Muscle of leg (tissue), 11 donors: Measurements from ENCODE around the gene KIR3DL2. TPM values are rescaled to one million over a fixed set of nuclear protein-coding genes. Genes with fewer than 3 reads are reported as not detected.
"Not testable (repeated sequence)": the region's sequence is repeated elsewhere in the genome, so short reads cannot be mapped to it uniquely, and the experiment has no call there.

ENCODE experiments used
- DNase-seq: peaks from one replicate; pipeline ENCODE4 v3.0.0; 2013
- H3K27ac ChIP-seq: one replicate; pipeline ENCODE4 v1.5.1; 2013; ENCODE audit warnings: mild to moderate bottlenecking, low read length, control low read depth
- H3K27me3 ChIP-seq: one replicate; pipeline ENCODE4 v1.6.1; 2013; ENCODE audit warnings: low read length; ENCODE audit not compliant: control insufficient read depth, insufficient read depth
- H3K36me3 ChIP-seq: one replicate; pipeline ENCODE4 v1.6.1; 2013; ENCODE audit warnings: low read length; ENCODE audit not compliant: control insufficient read depth, insufficient read depth
- H3K4me1 ChIP-seq: one replicate; pipeline ENCODE4 v1.6.1; 2013; ENCODE audit warnings: low read length; ENCODE audit not compliant: control insufficient read depth, insufficient read depth
- H3K4me3 ChIP-seq: one replicate; pipeline ENCODE4 v1.5.1; 2013; ENCODE audit warnings: low read length, control low read depth
- H3K9me3 ChIP-seq: replicated peaks from 2 replicates; pipeline ENCODE4 v1.6.1; 2013; ENCODE audit warnings: low read depth, low read length; ENCODE audit not compliant: control insufficient read depth
- WGBS: methylation state at CpG from one replicate; pipeline ENCODE4 v1.1.5; 2013; ENCODE audit warnings: missing lambda C conversion rate; ENCODE audit not compliant: insufficient coverage; 5-methylcytosine and 5-hydroxymethylcytosine counted together
- polyA plus RNA-seq, 8 donors: library from polyadenylated mRNA; unstranded; fragments of 120-200 nt; gene quantifications; one replicate each; pipeline versions ENCODE4 v1.2.1 to v1.2.3, GENCODE V29; 2013; ENCODE audit warnings: inconsistent platforms in 1 of 8, low replicate concordance in 1 of 8; ENCODE audit not compliant: insufficient read length in 8 of 8, insufficient read depth in 1 of 8
- total RNA-seq: library from RNA; stranded (reverse); fragments of 120-200 nt; gene quantifications from one replicate; pipeline ENCODE4 v1.2.4, GENCODE V29; 2013

Gene KIR3DL2
- total and polyA plus RNA-seq, 9 donors = not detected

GRCh38 chr19:54859421-54859820 is 9.2 kb downstream of the KIR3DL2 start:
- not testable (repeated sequence) for H3K36me3 ChIP-seq, H3K4me3 ChIP-seq, H3K27ac ChIP-seq, H3K4me1 ChIP-seq, H3K9me3 ChIP-seq, DNase-seq, H3K27me3 ChIP-seq
- WGBS = 83% methylated on average over 7 of the region's 7 CpGs

- DNase-seq, H3K4me3 ChIP-seq, H3K36me3 ChIP-seq, H3K27ac ChIP-seq, H3K27me3 ChIP-seq, H3K9me3 ChIP-seq, H3K4me1 ChIP-seq: not testable (repeated sequence)
- WGBS = no CpG with 5 or more reads among the region's 3 CpGs
Measured at GRCh38 chr19:54863459-54863858, 13.2 kb downstream of the KIR3DL2 start.

GRCh38 chr19:54871696-54872095 is 21.5 kb downstream of the KIR3DL2 start:
- Histone ChIP-seq H3K36me3 (no peaks in the 10 kb centered on the region), H3K27ac (no peak overlapping the region), H3K9me3 (peaks cover 7% of the 10 kb centered on the region), H3K4me3 (no peak overlapping the region), H3K27me3 (no peaks in the 10 kb centered on the region), H3K4me1 (no peaks in the 10 kb centered on the region)
- DNase-seq = no peak
- 82% methylated on average over 2 of the region's 3 CpGs for WGBS

GRCh38 chr19:54873990-54874389 is 23.7 kb downstream of the KIR3DL2 start, which contains the start of gene FCAR:
Gene FCAR, plus strand, starts transcription at chr19:54874235. Its CDS starts 55 bp downstream, at chr19:54874290.
- Histone ChIP-seq H3K27ac (no peak within 1 kb of the TSS), H3K4me3 (no peak within 1 kb of the TSS), H3K36me3 (no peaks in the 10 kb centered on the region), H3K9me3 (peaks cover 5% of the 10 kb centered on the region), H3K4me1 (no peaks in the 10 kb centered on the region), H3K27me3 (no peaks in the 10 kb centered on the region)
- 80% methylated on average over 6 of the region's 8 CpGs for WGBS
- DNase-seq = peak; percentile 23

DNA sequence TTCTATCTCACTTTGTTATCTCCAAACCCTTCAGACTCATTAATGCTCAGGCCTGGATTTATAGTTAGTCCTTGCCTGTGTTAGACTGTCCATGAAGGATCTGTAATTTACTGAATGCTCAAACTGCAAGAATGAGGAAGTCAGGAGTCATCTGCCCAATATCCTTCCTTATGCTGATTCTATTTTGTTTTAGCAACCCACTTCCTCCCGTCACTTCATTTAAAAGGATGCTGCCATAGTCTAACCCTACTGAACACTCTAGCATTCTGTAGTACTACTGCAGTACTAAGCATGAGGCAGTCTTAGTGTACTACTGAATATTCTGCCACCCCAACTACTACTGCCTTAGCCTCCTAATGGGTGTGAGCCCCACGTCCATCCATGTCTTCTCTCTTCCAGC is 25.3 kb downstream of the KIR3DL2 start:
- peaks cover 3% of the 10 kb centered on the region for H3K9me3 ChIP-seq
- H3K27me3 ChIP-seq = no peaks in the 10 kb centered on the region
- DNase-seq = peak; percentile 50
- H3K27ac ChIP-seq = no peak overlapping the region
- H3K4me3 ChIP-seq = no peak overlapping the region
- H3K36me3 ChIP-seq = no peaks in the 10 kb centered on the region
- 56% methylated on average over 1 of the region's 2 CpGs for WGBS
- H3K4me1 ChIP-seq = no peaks in the 10 kb centered on the region

GRCh38 chr19:54877471-54877870 is 27.2 kb downstream of the KIR3DL2 start:
- Histone ChIP-seq H3K4me3 (no peak overlapping the region), H3K27ac (no peak overlapping the region), H3K9me3 (peaks cover 2% of the 10 kb centered on the region), H3K36me3 (no peaks in the 10 kb centered on the region), H3K4me1 (no peaks in the 10 kb centered on the region), H3K27me3 (no peaks in the 10 kb centered on the region)
- WGBS = no CpG with 5 or more reads among the region's 3 CpGs
- DNase-seq = no peak

GRCh38 chr19:54881884-54882283 is 31.6 kb downstream of the KIR3DL2 start:
- no peak for DNase-seq
- H3K4me1 ChIP-seq = no peaks in the 10 kb centered on the region
- no peaks in the 10 kb centered on the region for H3K36me3 ChIP-seq
- no peak overlapping the region for H3K4me3 ChIP-seq
- H3K9me3 ChIP-seq = no peaks in the 10 kb centered on the region
- no peak overlapping the region for H3K27ac ChIP-seq
- no peaks in the 10 kb centered on the region for H3K27me3 ChIP-seq
- WGBS = 73% methylated on average over 3 of the region's 6 CpGs

- H3K9me3 ChIP-seq = no peaks in the 10 kb centered on the region
- 56% methylated on average over 4 of the region's 7 CpGs for WGBS
- no peaks in the 10 kb centered on the region for H3K27me3 ChIP-seq
- H3K4me1 ChIP-seq = no peaks in the 10 kb centered on the region
- no peak overlapping the region for H3K27ac ChIP-seq
- H3K4me3 ChIP-seq = no peak overlapping the region
- H3K36me3 ChIP-seq = no peaks in the 10 kb centered on the region
- DNase-seq = no peak
Measured at GRCh38 chr19:54882758-54883157, 32.5 kb downstream of the KIR3DL2 start.

- H3K4me3 ChIP-seq = no peak overlapping the region
- WGBS = 79% methylated on average over 6 of the region's 9 CpGs
- H3K36me3 ChIP-seq = no peaks in the 10 kb centered on the region
- H3K9me3 ChIP-seq = peaks cover 2% of the 10 kb centered on the region
- DNase-seq = no peak
- H3K27me3 ChIP-seq = no peaks in the 10 kb centered on the region
- no peaks in the 10 kb centered on the region for H3K4me1 ChIP-seq
- no peak overlapping the region for H3K27ac ChIP-seq
Measured at GRCh38 chr19:54883228-54883627, 33.0 kb downstream of the KIR3DL2 start.

- no CpG with 5 or more reads among the region's 10 CpGs for WGBS
- no peak overlapping the region for H3K4me3 ChIP-seq
- DNase-seq = peak; percentile 13
- H3K4me1 ChIP-seq = no peaks in the 10 kb centered on the region
- no peaks in the 10 kb centered on the region for H3K36me3 ChIP-seq
- H3K27ac ChIP-seq = no peak overlapping the region
- H3K27me3 ChIP-seq = no peaks in the 10 kb centered on the region
- H3K9me3 ChIP-seq = peaks cover 2% of the 10 kb centered on the region
Measured at GRCh38 chr19:54888239-54888638, 38.0 kb downstream of the KIR3DL2 start.

DNA sequence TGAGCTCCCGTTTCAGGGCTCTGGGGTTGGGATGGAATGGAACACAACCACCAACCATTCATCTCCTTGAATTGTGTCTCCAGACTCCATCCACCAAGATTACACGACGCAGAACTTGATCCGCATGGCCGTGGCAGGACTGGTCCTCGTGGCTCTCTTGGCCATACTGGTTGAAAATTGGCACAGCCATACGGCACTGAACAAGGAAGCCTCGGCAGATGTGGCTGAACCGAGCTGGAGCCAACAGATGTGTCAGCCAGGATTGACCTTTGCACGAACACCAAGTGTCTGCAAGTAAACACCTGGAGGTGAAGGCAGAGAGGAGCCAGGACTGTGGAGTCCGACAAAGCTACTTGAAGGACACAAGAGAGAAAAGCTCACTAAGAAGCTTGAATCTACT is 39.3 kb downstream of the KIR3DL2 start:
- no peak for DNase-seq
- Histone ChIP-seq H3K27me3 (no peaks in the 10 kb centered on the region), H3K27ac (no peak overlapping the region), H3K4me1 (no peaks in the 10 kb centered on the region), H3K36me3 (no peaks in the 10 kb centered on the region), H3K9me3 (peaks cover 2% of the 10 kb centered on the region), H3K4me3 (no peak overlapping the region)
- 85% methylated on average over 10 of the region's 11 CpGs for WGBS
